HEK293 (cell line): Measurements from ENCODE around the gene BICC1.

Source experiments
- CTCF ChIA-PET: fragments of 350-600 bp; formaldehyde crosslinking; extraction: SDS; loops from one replicate; lab custom pipeline; 2021; ENCODE audit warnings: antibody characterized with exemption; lab: Yijun Ruan, JAX
- POLR2A ChIA-PET: fragments of 300-600 bp; formaldehyde crosslinking; extraction: SDS; loops from one replicate; lab custom pipeline; 2020; ENCODE audit warnings: antibody characterized with exemption, inconsistent platforms; lab: Yijun Ruan, JAX
- H3K27ac ChIP-seq: fragments of 200-500 bp; sonication (Bioruptor generic); 2 replicates; pipeline ENCODE4 v1.5.1; 2014; ENCODE audit warnings: low read depth, low read length, control low read depth, inconsistent platforms; ENCODE audit errors: extremely low read depth
- H3K36me3 ChIP-seq, 2 experiments: fragments of 200-500 bp in 1 of 2; sonication (Bioruptor generic) in 1 of 2; 1 replicate in 1 of 2; 2 replicates in 1 of 2; pipeline ENCODE4 v1.5.1; 2014 to 2017; ENCODE audit warnings: inconsistent platforms in 2 of 2, low read length in 2 of 2; ENCODE audit not compliant: control insufficient read depth in 2 of 2, insufficient read depth in 1 of 2
- H3K4me1 ChIP-seq: fragments of 200-500 bp; sonication (Bioruptor generic); 2 replicates; pipeline ENCODE4 v1.5.1; 2014; ENCODE audit warnings: mild to moderate bottlenecking, low read length, inconsistent platforms; ENCODE audit not compliant: control insufficient read depth, insufficient read depth
- H3K4me3 ChIP-seq: 2 replicates; pipeline ENCODE4 v1.5.1; 2011; ENCODE audit warnings: low read depth, mild to moderate bottlenecking, control low read depth, low read length, moderate library complexity
- H3K9me3 ChIP-seq: fragments of 200-500 bp; sonication (Bioruptor generic); 2 replicates; pipeline ENCODE4 v1.5.1; 2014; ENCODE audit warnings: low read depth, low read length, inconsistent platforms; ENCODE audit not compliant: control insufficient read depth, insufficient read depth
- HOXD13 ChIP-seq: sonication (generic); formaldehyde crosslinking; IDR thresholded peaks from 2 replicates; pipeline ENCODE4 v1.8.0; 2022; ENCODE audit warnings: missing genetic modification reagents, borderline replicate concordance
- ZNF169 ChIP-seq: fragments of 450-650 bp; formaldehyde crosslinking; IDR thresholded peaks from 2 replicates; pipeline ENCODE4 v1.5.1; 2016; ENCODE audit warnings: missing biosample characterization, missing genetic modification characterization
- ZNF24 ChIP-seq: fragments of 450-650 bp; formaldehyde crosslinking; IDR thresholded peaks from 2 replicates; pipeline ENCODE4 v1.5.1; 2016; ENCODE audit warnings: missing biosample characterization, missing genetic modification characterization
- ZNF248 ChIP-seq: fragments of 450-650 bp; formaldehyde crosslinking; IDR thresholded peaks from 2 replicates; pipeline ENCODE4 v1.5.1; 2017; ENCODE audit warnings: missing biosample characterization, missing genetic modification characterization
- ZNF354C ChIP-seq: fragments of 450-650 bp; formaldehyde crosslinking; IDR thresholded peaks from 2 replicates; pipeline ENCODE4 v1.5.1; 2016; ENCODE audit warnings: missing biosample characterization, missing genetic modification characterization, low read depth, borderline replicate concordance
- ZNF596 ChIP-seq: fragments of 450-650 bp; IDR thresholded peaks from 2 replicates; pipeline ENCODE4 v1.5.0; 2018; ENCODE audit warnings: missing biosample characterization, mild to moderate bottlenecking, missing genetic modification characterization, moderate library complexity
- ZNF792 ChIP-seq: fragments of 450-650 bp; formaldehyde crosslinking; IDR thresholded peaks from 2 replicates; pipeline ENCODE4 v1.5.1; 2016; ENCODE audit warnings: missing biosample characterization, missing genetic modification characterization
- ZNF830 ChIP-seq: fragments of 450-650 bp; IDR thresholded peaks from 2 replicates; pipeline ENCODE4 v1.5.0; 2018; ENCODE audit warnings: missing biosample characterization, missing genetic modification characterization, low read depth, mild to moderate bottlenecking, moderate library complexity
- TF ChIP-seq, protein P1 (sequence below): fragments of 450-650 bp; formaldehyde crosslinking; IDR thresholded peaks from 2 replicates; pipeline ENCODE4 v1.5.1; 2016; ENCODE audit warnings: missing biosample characterization, missing genetic modification characterization, borderline replicate concordance
- TF ChIP-seq, protein P2 (sequence below): fragments of 450-650 bp; formaldehyde crosslinking; IDR thresholded peaks from 2 replicates; pipeline ENCODE4 v1.5.1; 2017; ENCODE audit warnings: missing biosample characterization, missing genetic modification characterization
- TF ChIP-seq, protein P3 (sequence below): fragments of 450-650 bp; formaldehyde crosslinking; IDR thresholded peaks from 2 replicates; pipeline ENCODE4 v1.5.1; 2016; ENCODE audit warnings: missing biosample characterization, missing genetic modification characterization
- TF ChIP-seq, protein P4 (sequence below): IDR thresholded peaks from 2 replicates; pipeline ENCODE4 v1.6.1; 2011; ENCODE audit warnings: mild to moderate bottlenecking, low read depth, low read length, borderline replicate concordance

The BICC1 gene

DNA sequence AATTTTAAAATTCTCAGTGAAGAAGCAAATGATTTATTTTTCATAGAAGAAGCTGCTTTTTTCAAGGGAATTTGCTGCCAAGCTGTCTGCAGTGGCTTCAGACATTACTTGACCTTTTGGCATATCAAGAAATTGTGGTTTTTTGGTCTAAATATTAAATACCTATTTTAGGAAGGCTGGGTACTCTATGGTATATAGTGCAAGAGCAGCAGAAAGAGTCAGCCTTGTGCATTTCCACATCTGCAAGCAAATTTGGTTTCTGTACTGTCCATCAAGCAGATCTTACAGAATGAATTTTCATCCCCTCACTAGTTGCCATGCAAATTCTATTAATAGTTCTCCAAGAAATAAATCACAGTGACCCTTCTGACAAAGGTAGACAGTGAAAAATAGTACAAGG, 222.0 kb downstream of the BICC1 start:
- TF ChIP-seq, protein P1, sequence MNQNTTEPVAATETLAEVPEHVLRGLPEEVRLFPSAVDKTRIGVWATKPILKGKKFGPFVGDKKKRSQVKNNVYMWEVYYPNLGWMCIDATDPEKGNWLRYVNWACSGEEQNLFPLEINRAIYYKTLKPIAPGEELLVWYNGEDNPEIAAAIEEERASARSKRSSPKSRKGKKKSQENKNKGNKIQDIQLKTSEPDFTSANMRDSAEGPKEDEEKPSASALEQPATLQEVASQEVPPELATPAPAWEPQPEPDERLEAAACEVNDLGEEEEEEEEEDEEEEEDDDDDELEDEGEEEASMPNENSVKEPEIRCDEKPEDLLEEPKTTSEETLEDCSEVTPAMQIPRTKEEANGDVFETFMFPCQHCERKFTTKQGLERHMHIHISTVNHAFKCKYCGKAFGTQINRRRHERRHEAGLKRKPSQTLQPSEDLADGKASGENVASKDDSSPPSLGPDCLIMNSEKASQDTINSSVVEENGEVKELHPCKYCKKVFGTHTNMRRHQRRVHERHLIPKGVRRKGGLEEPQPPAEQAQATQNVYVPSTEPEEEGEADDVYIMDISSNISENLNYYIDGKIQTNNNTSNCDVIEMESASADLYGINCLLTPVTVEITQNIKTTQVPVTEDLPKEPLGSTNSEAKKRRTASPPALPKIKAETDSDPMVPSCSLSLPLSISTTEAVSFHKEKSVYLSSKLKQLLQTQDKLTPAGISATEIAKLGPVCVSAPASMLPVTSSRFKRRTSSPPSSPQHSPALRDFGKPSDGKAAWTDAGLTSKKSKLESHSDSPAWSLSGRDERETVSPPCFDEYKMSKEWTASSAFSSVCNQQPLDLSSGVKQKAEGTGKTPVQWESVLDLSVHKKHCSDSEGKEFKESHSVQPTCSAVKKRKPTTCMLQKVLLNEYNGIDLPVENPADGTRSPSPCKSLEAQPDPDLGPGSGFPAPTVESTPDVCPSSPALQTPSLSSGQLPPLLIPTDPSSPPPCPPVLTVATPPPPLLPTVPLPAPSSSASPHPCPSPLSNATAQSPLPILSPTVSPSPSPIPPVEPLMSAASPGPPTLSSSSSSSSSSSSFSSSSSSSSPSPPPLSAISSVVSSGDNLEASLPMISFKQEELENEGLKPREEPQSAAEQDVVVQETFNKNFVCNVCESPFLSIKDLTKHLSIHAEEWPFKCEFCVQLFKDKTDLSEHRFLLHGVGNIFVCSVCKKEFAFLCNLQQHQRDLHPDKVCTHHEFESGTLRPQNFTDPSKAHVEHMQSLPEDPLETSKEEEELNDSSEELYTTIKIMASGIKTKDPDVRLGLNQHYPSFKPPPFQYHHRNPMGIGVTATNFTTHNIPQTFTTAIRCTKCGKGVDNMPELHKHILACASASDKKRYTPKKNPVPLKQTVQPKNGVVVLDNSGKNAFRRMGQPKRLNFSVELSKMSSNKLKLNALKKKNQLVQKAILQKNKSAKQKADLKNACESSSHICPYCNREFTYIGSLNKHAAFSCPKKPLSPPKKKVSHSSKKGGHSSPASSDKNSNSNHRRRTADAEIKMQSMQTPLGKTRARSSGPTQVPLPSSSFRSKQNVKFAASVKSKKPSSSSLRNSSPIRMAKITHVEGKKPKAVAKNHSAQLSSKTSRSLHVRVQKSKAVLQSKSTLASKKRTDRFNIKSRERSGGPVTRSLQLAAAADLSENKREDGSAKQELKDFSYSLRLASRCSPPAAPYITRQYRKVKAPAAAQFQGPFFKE (tag by site-specific recombination) = no peak
- TF ChIP-seq, protein P2, sequence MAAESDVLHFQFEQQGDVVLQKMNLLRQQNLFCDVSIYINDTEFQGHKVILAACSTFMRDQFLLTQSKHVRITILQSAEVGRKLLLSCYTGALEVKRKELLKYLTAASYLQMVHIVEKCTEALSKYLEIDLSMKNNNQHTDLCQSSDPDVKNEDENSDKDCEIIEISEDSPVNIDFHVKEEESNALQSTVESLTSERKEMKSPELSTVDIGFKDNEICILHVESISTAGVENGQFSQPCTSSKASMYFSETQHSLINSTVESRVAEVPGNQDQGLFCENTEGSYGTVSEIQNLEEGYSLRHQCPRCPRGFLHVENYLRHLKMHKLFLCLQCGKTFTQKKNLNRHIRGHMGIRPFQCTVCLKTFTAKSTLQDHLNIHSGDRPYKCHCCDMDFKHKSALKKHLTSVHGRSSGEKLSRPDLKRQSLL (tag by site-specific recombination) = no peak
- TF ChIP-seq ZNF792 (tag by site-specific recombination) = no peak
- no peak for TF ChIP-seq ZNF830 (tag by site-specific recombination)
- TF ChIP-seq ZNF354C (tag by site-specific recombination) = no peak
- TF ChIP-seq, protein P3, sequence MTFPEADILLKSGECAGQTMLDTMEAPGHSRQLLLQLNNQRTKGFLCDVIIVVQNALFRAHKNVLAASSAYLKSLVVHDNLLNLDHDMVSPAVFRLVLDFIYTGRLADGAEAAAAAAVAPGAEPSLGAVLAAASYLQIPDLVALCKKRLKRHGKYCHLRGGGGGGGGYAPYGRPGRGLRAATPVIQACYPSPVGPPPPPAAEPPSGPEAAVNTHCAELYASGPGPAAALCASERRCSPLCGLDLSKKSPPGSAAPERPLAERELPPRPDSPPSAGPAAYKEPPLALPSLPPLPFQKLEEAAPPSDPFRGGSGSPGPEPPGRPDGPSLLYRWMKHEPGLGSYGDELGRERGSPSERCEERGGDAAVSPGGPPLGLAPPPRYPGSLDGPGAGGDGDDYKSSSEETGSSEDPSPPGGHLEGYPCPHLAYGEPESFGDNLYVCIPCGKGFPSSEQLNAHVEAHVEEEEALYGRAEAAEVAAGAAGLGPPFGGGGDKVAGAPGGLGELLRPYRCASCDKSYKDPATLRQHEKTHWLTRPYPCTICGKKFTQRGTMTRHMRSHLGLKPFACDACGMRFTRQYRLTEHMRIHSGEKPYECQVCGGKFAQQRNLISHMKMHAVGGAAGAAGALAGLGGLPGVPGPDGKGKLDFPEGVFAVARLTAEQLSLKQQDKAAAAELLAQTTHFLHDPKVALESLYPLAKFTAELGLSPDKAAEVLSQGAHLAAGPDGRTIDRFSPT (tag by site-specific recombination) = no peak
- no peak for TF ChIP-seq ZNF24 (tag by site-specific recombination)
- TF ChIP-seq HOXD13 = no peak
- no peak for TF ChIP-seq ZNF596 (tag by site-specific recombination)
- TF ChIP-seq ZNF169 = no peak
- TF ChIP-seq ZNF248 (tag by site-specific recombination) = no peak
- TF ChIP-seq, all 188 proteins: peak for 0
- Histone ChIP-seq H3K4me3 (no peak overlapping the region), H3K9me3 (no peaks in the 10 kb centered on the region), H3K27ac (no peak overlapping the region), H3K4me1 (no peaks in the 10 kb centered on the region), H3K36me3 (no peaks in the 10 kb centered on the region)
- ChIA-PET POLR2A (no interaction called here), CTCF (interaction anchor here (1.7 kb wide), 1 partner anchor 204 kb away, joined by 7 read pairs; no protein-coding TSS in a partner anchor)

DNA sequence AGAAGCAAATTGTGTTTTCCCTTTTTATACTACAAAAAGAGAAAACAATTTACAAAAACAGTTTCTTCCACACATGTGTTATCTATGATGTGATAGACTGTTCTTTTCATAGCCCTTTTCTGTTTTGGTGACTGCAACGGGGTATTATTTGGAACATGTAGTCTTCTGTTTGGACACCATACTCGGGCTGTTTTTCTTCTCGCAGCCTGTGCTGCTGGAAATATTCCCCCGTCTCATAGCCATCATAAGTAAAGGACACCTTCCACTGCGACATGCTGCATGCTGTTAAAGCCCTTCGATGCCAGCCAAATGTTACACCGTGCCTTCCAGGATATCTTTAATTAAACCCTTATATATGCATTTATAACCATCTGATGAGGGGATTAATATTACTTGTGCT, 222.4 kb downstream of the BICC1 start:
- TF ChIP-seq, protein P4, sequence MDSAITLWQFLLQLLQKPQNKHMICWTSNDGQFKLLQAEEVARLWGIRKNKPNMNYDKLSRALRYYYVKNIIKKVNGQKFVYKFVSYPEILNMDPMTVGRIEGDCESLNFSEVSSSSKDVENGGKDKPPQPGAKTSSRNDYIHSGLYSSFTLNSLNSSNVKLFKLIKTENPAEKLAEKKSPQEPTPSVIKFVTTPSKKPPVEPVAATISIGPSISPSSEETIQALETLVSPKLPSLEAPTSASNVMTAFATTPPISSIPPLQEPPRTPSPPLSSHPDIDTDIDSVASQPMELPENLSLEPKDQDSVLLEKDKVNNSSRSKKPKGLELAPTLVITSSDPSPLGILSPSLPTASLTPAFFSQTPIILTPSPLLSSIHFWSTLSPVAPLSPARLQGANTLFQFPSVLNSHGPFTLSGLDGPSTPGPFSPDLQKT = no peak
- Histone ChIP-seq H3K9me3 (no peaks in the 10 kb centered on the region), H3K4me1 (no peaks in the 10 kb centered on the region), H3K27ac (no peak overlapping the region), H3K36me3 (no peaks in the 10 kb centered on the region), H3K4me3 (no peak overlapping the region)
- CTCF ChIA-PET = no interaction called here
- POLR2A ChIA-PET = no interaction called here
